Stimulated activated memory B cell treated with anti-CD40 and anti-IgM and Interleukin-4, amounts not matched to agents 10 μg/mL and 1 μg/mL and 100 μg/mL, for 72 hours (primary cell): ENCODE measurements around the gene LRRC10.

ENCODE experiments used
- ATAC-seq: fragments of 150-1000 bp; cut with Tn5 transposase; 2 replicates; pipeline ENCODE4 v1.10.0; 2021
- H3K27ac Mint-ChIP-seq: one replicate; pipeline ENCODE4 v1.8.0; 2022; ENCODE audit warnings: mild to moderate bottlenecking, mixed read lengths
- H3K27me3 Mint-ChIP-seq: one replicate; pipeline ENCODE4 v1.8.0; 2022; ENCODE audit warnings: mixed read lengths
- H3K36me3 Mint-ChIP-seq: one replicate; pipeline ENCODE4 v1.8.0; 2022; ENCODE audit warnings: mixed read lengths
- H3K4me1 Mint-ChIP-seq: one replicate; pipeline ENCODE4 v1.8.0; 2022; ENCODE audit warnings: mixed read lengths
- H3K4me3 Mint-ChIP-seq: one replicate; pipeline ENCODE4 v1.8.0; 2022; ENCODE audit warnings: mild to moderate bottlenecking, moderate library complexity, mixed read lengths
- H3K9me3 Mint-ChIP-seq: one replicate; pipeline ENCODE4 v1.8.0; 2022; ENCODE audit warnings: mixed read lengths

The LRRC10 gene

GRCh38 chr12:69610729-69611128 is at the start of gene LRRC10:
LRRC10 (minus strand) TSS chr12:69610907; CDS start chr12:69610838, 69 bp downstream.
- H3K4me1 Mint-ChIP-seq, result peaks cover 3% of the 10 kb centered on the region
- no peak for ATAC-seq
- no peaks in the 10 kb centered on the region for H3K36me3 Mint-ChIP-seq
- no peak within 1 kb of the TSS for H3K27ac Mint-ChIP-seq
- H3K9me3 Mint-ChIP-seq, result no peaks in the 10 kb centered on the region
- H3K4me3 Mint-ChIP-seq, result no peak within 1 kb of the TSS
- no peaks in the 10 kb centered on the region for H3K27me3 Mint-ChIP-seq

GRCh38 chr12:69660164-69660863 is 49.6 kb upstream of the LRRC10 start:
- no peaks in the 10 kb centered on the region for H3K4me1 Mint-ChIP-seq
- peaks cover 7% of the 10 kb centered on the region for H3K27me3 Mint-ChIP-seq
- no peaks in the 10 kb centered on the region for H3K36me3 Mint-ChIP-seq
- no peaks in the 10 kb centered on the region for H3K9me3 Mint-ChIP-seq
- no peak overlapping the region for H3K4me3 Mint-ChIP-seq
- no peak overlapping the region for H3K27ac Mint-ChIP-seq
- no peak for ATAC-seq

GRCh38 chr12:69658203-69658602 is 47.5 kb upstream of the LRRC10 start:
- H3K4me1 Mint-ChIP-seq, result no peaks in the 10 kb centered on the region
- peaks cover 15% of the 10 kb centered on the region for H3K27me3 Mint-ChIP-seq
- no peak overlapping the region for H3K4me3 Mint-ChIP-seq
- H3K36me3 Mint-ChIP-seq, result no peaks in the 10 kb centered on the region
- H3K27ac Mint-ChIP-seq, result no peak overlapping the region
- no peaks in the 10 kb centered on the region for H3K9me3 Mint-ChIP-seq
- ATAC-seq, result no peak

- no peak for ATAC-seq
- no peaks in the 10 kb centered on the region for H3K4me1 Mint-ChIP-seq
Observed at GRCh38 chr12:69657376-69658137, 46.9 kb upstream of the LRRC10 start.

GRCh38 chr12:69655616-69656340 is 45.1 kb upstream of the LRRC10 start:
- Mint-ChIP-seq H3K36me3 (no peaks in the 10 kb centered on the region), H3K9me3 (no peaks in the 10 kb centered on the region), H3K27me3 (peaks cover 15% of the 10 kb centered on the region), H3K27ac (no peak overlapping the region), H3K4me1 (no peaks in the 10 kb centered on the region), H3K4me3 (no peak overlapping the region)
- no peak for ATAC-seq

More at GRCh38 chr12:69657376-69658137, 46.9 kb upstream of the LRRC10 start:
- Mint-ChIP-seq H3K4me3 (no peak overlapping the region), H3K36me3 (no peaks in the 10 kb centered on the region), H3K27me3 (peaks cover 15% of the 10 kb centered on the region), H3K27ac (no peak overlapping the region), H3K9me3 (no peaks in the 10 kb centered on the region)

GRCh38 chr12:69653703-69654102 is 43.0 kb upstream of the LRRC10 start:
- Mint-ChIP-seq H3K9me3 (no peaks in the 10 kb centered on the region), H3K4me1 (no peaks in the 10 kb centered on the region), H3K27ac (no peak overlapping the region), H3K36me3 (no peaks in the 10 kb centered on the region), H3K4me3 (no peak overlapping the region), H3K27me3 (peaks cover 15% of the 10 kb centered on the region)
- no peak for ATAC-seq

GRCh38 chr12:69651922-69652321 is 41.2 kb upstream of the LRRC10 start:
- Mint-ChIP-seq H3K4me3 (no peak overlapping the region), H3K27me3 (peaks cover 17% of the 10 kb centered on the region), H3K27ac (no peak overlapping the region), H3K36me3 (no peaks in the 10 kb centered on the region), H3K4me1 (no peaks in the 10 kb centered on the region), H3K9me3 (no peaks in the 10 kb centered on the region)
- no peak for ATAC-seq

- Mint-ChIP-seq H3K4me1 (no peaks in the 10 kb centered on the region), H3K9me3 (no peaks in the 10 kb centered on the region)
- ATAC-seq, result no peak
Observed at GRCh38 chr12:69649529-69649928, 38.8 kb upstream of the LRRC10 start.

GRCh38 chr12:69648476-69648875 is 37.8 kb upstream of the LRRC10 start:
- Mint-ChIP-seq H3K36me3 (no peaks in the 10 kb centered on the region), H3K27me3 (peaks cover 9% of the 10 kb centered on the region), H3K4me3 (no peak overlapping the region), H3K4me1 (no peaks in the 10 kb centered on the region), H3K9me3 (no peaks in the 10 kb centered on the region), H3K27ac (no peak overlapping the region)
- ATAC-seq, result no peak

More at GRCh38 chr12:69649529-69649928, 38.8 kb upstream of the LRRC10 start:
- no peak overlapping the region for H3K4me3 Mint-ChIP-seq
- H3K27ac Mint-ChIP-seq, result no peak overlapping the region
- peaks cover 17% of the 10 kb centered on the region for H3K27me3 Mint-ChIP-seq
- no peaks in the 10 kb centered on the region for H3K36me3 Mint-ChIP-seq

GRCh38 chr12:69647178-69647577 is 36.5 kb upstream of the LRRC10 start:
- Mint-ChIP-seq H3K4me3 (no peak overlapping the region), H3K27me3 (peaks cover 9% of the 10 kb centered on the region), H3K4me1 (no peaks in the 10 kb centered on the region), H3K27ac (no peak overlapping the region), H3K36me3 (no peaks in the 10 kb centered on the region), H3K9me3 (no peaks in the 10 kb centered on the region)
- ATAC-seq, result no peak

- ATAC-seq, result no peak
- Mint-ChIP-seq H3K36me3 (no peaks in the 10 kb centered on the region), H3K27ac (no peak overlapping the region), H3K4me3 (no peak overlapping the region), H3K9me3 (no peaks in the 10 kb centered on the region), H3K27me3 (peaks cover 9% of the 10 kb centered on the region), H3K4me1 (no peaks in the 10 kb centered on the region)
Observed at GRCh38 chr12:69645031-69645430, 34.3 kb upstream of the LRRC10 start.

- Mint-ChIP-seq H3K27me3 (peaks cover 9% of the 10 kb centered on the region), H3K4me3 (no peak overlapping the region), H3K27ac (no peak overlapping the region), H3K9me3 (no peaks in the 10 kb centered on the region), H3K36me3 (no peaks in the 10 kb centered on the region), H3K4me1 (peaks cover 2% of the 10 kb centered on the region)
- ATAC-seq, result no peak
Observed at GRCh38 chr12:69644511-69644910, 33.8 kb upstream of the LRRC10 start.

- no peaks in the 10 kb centered on the region for H3K27me3 Mint-ChIP-seq
- H3K4me3 Mint-ChIP-seq, result no peak overlapping the region
- no peaks in the 10 kb centered on the region for H3K9me3 Mint-ChIP-seq
- no peaks in the 10 kb centered on the region for H3K36me3 Mint-ChIP-seq
- H3K4me1 Mint-ChIP-seq, result peaks cover 6% of the 10 kb centered on the region
- H3K27ac Mint-ChIP-seq, result no peak overlapping the region
- no peak for ATAC-seq
Observed at GRCh38 chr12:69642531-69642930, 31.8 kb upstream of the LRRC10 start.

GRCh38 chr12:69641546-69641945 is 30.8 kb upstream of the LRRC10 start:
- no peaks in the 10 kb centered on the region for H3K36me3 Mint-ChIP-seq
- H3K27me3 Mint-ChIP-seq, result no peaks in the 10 kb centered on the region
- peaks cover 6% of the 10 kb centered on the region for H3K4me1 Mint-ChIP-seq
- no peak overlapping the region for H3K27ac Mint-ChIP-seq
- H3K9me3 Mint-ChIP-seq, result no peaks in the 10 kb centered on the region
- ATAC-seq, result no peak
- no peak overlapping the region for H3K4me3 Mint-ChIP-seq

- H3K9me3 Mint-ChIP-seq, result no peaks in the 10 kb centered on the region
- H3K27me3 Mint-ChIP-seq, result no peaks in the 10 kb centered on the region
- no peak overlapping the region for H3K4me3 Mint-ChIP-seq
- no peaks in the 10 kb centered on the region for H3K36me3 Mint-ChIP-seq
- ATAC-seq, result peak; percentile 69
- no peak overlapping the region for H3K27ac Mint-ChIP-seq
- H3K4me1 Mint-ChIP-seq, result peaks cover 6% of the 10 kb centered on the region
Observed at GRCh38 chr12:69639400-69640016, 28.8 kb upstream of the LRRC10 start.
